ENCODE results near the gene CHDH.

CHDH gene

DNA sequence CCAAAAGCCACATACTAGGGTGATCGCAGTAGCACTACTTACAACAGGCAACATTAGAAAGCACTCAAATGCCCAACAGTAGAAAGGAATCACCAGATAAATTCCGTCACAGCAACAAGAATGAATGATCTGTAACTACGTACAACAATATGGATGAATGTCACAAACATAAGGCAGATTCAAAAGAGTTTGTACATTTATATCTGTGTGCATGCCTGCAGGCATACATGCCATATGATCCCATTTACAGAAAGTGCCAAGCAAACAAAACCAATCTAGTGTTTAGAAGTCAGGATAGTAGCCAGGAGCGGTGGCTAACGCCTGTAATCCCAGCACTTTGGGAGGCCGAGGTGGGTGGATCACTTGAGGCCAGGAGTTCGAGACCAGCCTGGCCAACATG is 3.7 kb upstream of the CHDH start:
- no peaks in the 10 kb centered on the region for H3K9me3 ChIP-seq (ENCODE audit: control insufficient read depth, low read length)
- no peaks in the 10 kb centered on the region for H3K4me1 ChIP-seq (ENCODE audit: control insufficient read depth, insufficient read depth, low read length)
- no peak overlapping the region for H3K9ac ChIP-seq (ENCODE audit: low read length)
- H3K36me3 ChIP-seq (ENCODE audit: control insufficient read depth, insufficient read depth, low read length, severe bottlenecking): no peaks in the 10 kb centered on the region
- DNase-seq (ENCODE audit: low read depth): no peak
- H3K4me3 ChIP-seq (ENCODE audit: low read length): no peak overlapping the region
- peaks cover 8% of the 10 kb centered on the region for H3K27me3 ChIP-seq (replicated peaks; ENCODE audit: control insufficient read depth, insufficient read depth, low read length)

DNA sequence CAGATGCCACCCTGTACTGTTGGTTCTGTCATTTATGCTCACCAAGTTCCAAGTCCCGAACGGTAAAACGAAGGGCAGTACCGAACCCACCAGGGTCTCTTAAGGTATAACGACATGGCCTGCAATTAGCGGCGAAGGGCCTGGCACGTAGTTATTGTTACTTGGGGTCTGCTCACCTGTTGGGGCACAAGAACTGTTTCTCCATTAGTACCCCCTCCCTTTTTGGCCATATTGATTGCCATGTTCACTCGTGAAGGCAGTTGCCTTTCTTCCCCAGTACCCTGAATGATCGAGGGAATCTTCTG is 584 bp upstream of the CHDH start:
- no peak for DNase-seq (ENCODE audit: low read depth)
- Histone ChIP-seq H3K4me1 (ENCODE audit: control insufficient read depth, insufficient read depth, low read length) (peaks cover 5% of the 10 kb centered on the region), H3K4me3 (ENCODE audit: low read length) (peak overlapping the region; percentile 82), H3K9me3 (ENCODE audit: control insufficient read depth, low read length) (no peaks in the 10 kb centered on the region), H3K27me3 (replicated peaks; ENCODE audit: control insufficient read depth, insufficient read depth, low read length) (peaks cover 8% of the 10 kb centered on the region), H3K36me3 (ENCODE audit: control insufficient read depth, insufficient read depth, low read length, severe bottlenecking) (no peaks in the 10 kb centered on the region), H3K9ac (ENCODE audit: low read length) (no peak overlapping the region)

DNA sequence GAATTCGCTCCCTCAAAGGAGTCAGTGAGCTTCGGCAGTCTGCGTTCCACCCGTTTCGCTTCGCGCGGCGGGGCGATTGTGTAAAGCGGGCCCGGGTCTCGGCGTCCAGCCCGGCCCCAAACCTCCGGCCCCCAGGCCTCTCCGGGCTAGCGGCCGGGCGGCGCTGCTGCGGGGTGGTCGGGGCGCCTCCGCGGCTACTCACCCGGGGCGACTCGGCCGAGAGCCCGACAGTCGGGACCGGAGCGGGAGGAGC is 412 bp downstream of the CHDH start:
- H3K4me1 ChIP-seq (ENCODE audit: control insufficient read depth, insufficient read depth, low read length): peaks cover 5% of the 10 kb centered on the region
- peaks cover 8% of the 10 kb centered on the region for H3K27me3 ChIP-seq (replicated peaks; ENCODE audit: control insufficient read depth, insufficient read depth, low read length)
- H3K4me3 ChIP-seq (ENCODE audit: low read length): peak overlapping the region; percentile 82
- no peaks in the 10 kb centered on the region for H3K36me3 ChIP-seq (ENCODE audit: control insufficient read depth, insufficient read depth, low read length, severe bottlenecking)
- DNase-seq (ENCODE audit: low read depth): no peak
- no peaks in the 10 kb centered on the region for H3K9me3 ChIP-seq (ENCODE audit: control insufficient read depth, low read length)
- H3K9ac ChIP-seq (ENCODE audit: low read length): peak overlapping the region; percentile 69

DNA sequence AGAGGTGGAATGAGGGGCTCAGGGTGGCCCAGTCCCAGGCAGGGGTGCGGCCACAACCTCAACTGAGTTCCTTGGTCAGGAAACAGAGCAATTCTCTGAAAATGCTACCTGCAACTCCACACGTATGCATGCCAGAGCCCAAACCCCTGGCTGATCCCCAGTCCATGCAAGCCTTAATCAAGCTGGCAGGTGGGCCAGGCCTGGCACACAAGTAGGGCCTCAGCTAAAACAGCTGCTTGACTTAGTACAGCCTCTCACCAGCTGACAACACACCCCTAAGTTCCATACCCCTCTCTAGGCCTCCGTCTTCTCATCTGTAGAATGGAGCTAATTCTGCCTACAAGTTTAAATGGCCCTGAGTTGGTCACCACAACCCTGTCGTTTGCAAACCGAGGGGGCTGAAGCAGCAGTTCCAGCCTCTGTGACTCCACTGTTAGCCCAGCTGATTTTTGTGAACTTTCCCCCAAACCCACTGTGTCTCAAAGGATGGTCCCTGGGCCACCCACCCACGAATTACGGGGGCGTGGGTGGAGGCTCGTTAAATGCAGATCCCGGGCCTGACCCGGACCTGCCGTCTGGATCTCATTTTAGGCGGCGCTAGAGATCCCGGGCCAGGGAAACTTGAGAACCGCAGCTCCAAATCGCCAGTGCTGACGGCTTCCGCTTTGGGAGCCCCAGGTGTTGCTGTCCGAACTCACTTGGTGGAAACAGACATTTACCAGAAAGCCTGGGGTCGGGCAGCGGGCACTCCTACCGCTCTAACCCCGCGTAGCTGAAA is 927 bp downstream of the CHDH start:
- H3K4me3 ChIP-seq (ENCODE audit: low read length): peak overlapping the region; percentile 82
- H3K4me1 ChIP-seq (ENCODE audit: control insufficient read depth, insufficient read depth, low read length): peaks cover 5% of the 10 kb centered on the region
- peak; percentile 82 for DNase-seq (ENCODE audit: low read depth)
- peak overlapping the region; percentile 69 for H3K9ac ChIP-seq (ENCODE audit: low read length)
- H3K9me3 ChIP-seq (ENCODE audit: control insufficient read depth, low read length): no peaks in the 10 kb centered on the region
- no peaks in the 10 kb centered on the region for H3K36me3 ChIP-seq (ENCODE audit: control insufficient read depth, insufficient read depth, low read length, severe bottlenecking)
- H3K27me3 ChIP-seq (replicated peaks; ENCODE audit: control insufficient read depth, insufficient read depth, low read length): peaks cover 8% of the 10 kb centered on the region

DNA sequence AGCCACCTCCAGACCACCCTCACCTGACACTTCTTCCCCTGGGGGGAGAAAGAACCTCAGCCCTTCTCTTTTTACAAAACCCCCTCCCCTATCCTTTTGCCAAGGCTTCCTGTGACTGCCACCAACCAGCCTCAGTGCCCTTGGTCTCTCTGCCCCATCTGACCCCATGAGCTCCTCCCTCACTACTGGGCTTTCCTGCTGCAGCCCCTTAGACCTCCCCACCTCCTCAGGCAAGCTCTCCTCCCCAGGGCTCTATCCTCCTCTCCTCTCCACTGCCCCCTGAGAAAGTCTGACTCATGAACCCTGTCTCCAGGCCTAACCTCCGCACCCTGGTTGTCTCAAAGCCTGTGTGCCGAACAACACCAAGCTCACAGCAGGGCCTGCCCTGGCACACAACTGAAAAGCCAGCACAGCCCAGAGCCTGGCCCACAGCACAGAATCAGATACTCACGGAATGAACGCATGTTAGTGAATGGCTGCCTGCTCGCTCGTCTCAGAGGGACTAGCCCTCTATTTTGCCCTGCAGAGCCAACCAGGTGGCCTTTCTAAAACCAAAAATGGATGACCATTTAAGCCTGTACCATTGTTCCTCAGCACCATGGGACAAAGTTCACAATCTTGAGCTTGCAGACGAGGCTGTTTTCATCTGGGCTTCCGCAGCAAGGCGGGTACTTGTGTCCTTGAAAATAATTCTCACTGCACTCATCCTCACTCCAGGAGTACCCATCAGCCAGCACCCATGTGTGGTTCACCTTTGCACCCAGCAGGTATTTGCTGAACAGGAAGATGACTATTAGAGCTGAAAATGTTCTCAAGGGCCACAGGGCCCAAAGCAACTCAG is 1.7 kb downstream of the CHDH start:
- Histone ChIP-seq H3K9ac (ENCODE audit: low read length) (no peak overlapping the region), H3K36me3 (ENCODE audit: control insufficient read depth, insufficient read depth, low read length, severe bottlenecking) (no peaks in the 10 kb centered on the region), H3K4me3 (ENCODE audit: low read length) (no peak overlapping the region), H3K4me1 (ENCODE audit: control insufficient read depth, insufficient read depth, low read length) (peaks cover 5% of the 10 kb centered on the region), H3K9me3 (ENCODE audit: control insufficient read depth, low read length) (no peaks in the 10 kb centered on the region), H3K27me3 (replicated peaks; ENCODE audit: control insufficient read depth, insufficient read depth, low read length) (peaks cover 8% of the 10 kb centered on the region)
- no peak for DNase-seq (ENCODE audit: low read depth)

DNA sequence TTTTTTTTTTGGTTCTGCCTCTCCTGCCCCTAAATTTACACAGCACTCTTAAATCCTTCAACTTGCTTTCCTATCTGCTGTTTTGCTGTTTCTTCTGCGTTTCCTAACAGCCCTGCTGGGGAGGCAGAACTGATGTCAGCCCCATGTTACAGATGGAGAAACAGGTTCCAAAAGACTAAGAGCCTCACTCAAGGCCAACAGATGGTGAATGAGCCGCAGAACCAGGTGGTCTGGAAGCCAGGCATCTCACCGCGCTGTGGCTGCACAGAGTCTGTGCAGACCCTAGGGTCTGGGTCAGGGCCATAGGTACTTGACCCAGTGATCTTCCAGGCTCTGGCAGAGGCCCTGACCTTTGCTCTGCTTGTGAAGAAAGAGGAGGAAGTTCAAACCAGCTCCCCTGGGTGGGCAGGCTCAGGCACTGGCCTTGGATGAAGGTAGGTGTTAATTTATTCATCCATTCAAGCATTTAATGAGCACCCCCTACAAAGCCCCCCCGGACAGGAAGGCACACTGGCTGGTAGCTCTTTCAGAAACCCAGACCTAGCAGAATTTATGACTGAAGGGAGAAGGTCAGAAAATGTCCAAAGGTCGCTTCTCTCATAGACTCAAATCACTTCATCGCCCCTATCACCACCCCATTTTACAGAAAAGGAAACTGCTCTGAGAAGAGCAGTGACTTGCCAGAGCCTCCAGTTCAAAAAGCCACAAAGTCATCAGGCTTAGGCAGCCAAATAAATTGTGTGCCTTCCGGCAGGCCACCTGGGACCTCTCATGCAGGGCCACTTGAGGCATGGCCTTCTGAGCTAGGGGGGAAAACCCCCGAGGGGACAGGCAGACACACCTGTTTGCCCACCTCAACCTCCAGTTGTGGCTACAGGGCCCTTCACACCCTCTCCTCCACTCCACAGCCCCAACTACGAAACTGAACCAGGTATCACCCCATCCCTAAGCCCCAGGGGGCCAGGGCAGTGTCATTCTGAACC is 2.7 kb downstream of the CHDH start:
- DNase-seq (ENCODE audit: low read depth): no peak
- Histone ChIP-seq H3K9me3 (ENCODE audit: control insufficient read depth, low read length) (no peaks in the 10 kb centered on the region), H3K36me3 (ENCODE audit: control insufficient read depth, insufficient read depth, low read length, severe bottlenecking) (no peaks in the 10 kb centered on the region), H3K9ac (ENCODE audit: low read length) (no peak overlapping the region), H3K4me1 (ENCODE audit: control insufficient read depth, insufficient read depth, low read length) (peaks cover 5% of the 10 kb centered on the region), H3K27me3 (replicated peaks; ENCODE audit: control insufficient read depth, insufficient read depth, low read length) (peaks cover 8% of the 10 kb centered on the region), H3K4me3 (ENCODE audit: low read length) (no peak overlapping the region)

DNA sequence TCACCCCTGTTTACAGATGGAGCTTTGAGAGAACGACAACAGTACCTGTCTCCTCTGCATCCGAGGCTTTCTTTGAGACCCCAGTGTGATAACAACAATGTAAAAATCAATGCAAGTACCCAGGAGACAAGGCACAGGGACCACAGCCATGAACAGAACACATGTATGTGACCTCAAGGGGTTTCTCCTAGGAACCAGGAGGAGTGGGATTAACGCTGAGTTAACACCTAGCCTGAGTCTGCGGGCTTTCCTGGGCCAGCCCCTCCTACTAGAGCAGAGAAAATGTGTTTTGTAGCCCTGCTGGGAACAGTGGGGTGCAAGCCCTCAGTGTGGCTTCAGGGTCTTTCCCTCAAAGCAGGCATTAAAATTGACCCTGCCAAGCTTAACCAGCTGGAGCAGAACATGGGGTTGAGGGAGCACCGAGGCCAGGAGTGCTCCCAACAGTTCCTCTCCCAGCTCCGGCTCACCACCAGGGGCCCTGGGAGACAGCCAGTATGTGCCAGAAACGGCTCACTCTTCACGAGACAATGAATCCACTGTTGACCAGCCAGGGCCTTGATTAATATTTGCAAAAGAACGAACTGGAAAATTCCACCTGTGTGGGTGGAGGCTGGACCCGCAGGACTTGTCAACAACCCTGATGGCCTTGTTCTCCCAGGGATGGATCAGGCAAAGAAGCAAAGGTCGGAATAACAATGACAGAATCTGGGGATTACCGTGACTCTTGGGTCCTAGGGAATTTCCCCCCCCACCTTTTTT is 3.6 kb downstream of the CHDH start:
- Histone ChIP-seq H3K36me3 (ENCODE audit: control insufficient read depth, insufficient read depth, low read length, severe bottlenecking) (no peaks in the 10 kb centered on the region), H3K4me1 (ENCODE audit: control insufficient read depth, insufficient read depth, low read length) (peaks cover 5% of the 10 kb centered on the region), H3K4me3 (ENCODE audit: low read length) (no peak overlapping the region), H3K27me3 (replicated peaks; ENCODE audit: control insufficient read depth, insufficient read depth, low read length) (peaks cover 8% of the 10 kb centered on the region), H3K9ac (ENCODE audit: low read length) (no peak overlapping the region), H3K9me3 (ENCODE audit: control insufficient read depth, low read length) (no peaks in the 10 kb centered on the region)
- no peak for DNase-seq (ENCODE audit: low read depth)

DNA sequence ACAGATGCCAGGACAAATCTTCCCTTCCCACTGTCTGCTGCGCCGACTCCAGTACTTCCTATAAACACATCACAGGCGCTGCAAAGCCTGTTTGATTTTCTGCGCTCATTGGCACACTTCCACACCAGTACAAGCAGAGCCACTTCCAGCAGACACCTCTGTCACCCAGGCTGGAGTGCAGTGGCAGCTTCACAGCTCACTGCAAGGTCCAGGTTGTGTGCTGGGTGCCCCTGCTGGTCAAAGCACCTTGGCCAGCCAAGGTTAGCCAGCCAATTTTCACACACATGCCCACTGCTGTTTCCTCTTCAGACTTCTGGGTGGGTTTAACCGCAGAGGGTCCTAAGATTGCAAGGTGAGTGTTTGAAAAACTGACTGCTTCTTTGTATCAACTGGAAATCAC is 4.9 kb downstream of the CHDH start:
- H3K27me3 ChIP-seq (replicated peaks; ENCODE audit: control insufficient read depth, insufficient read depth, low read length): no peaks in the 10 kb centered on the region
- no peaks in the 10 kb centered on the region for H3K36me3 ChIP-seq (ENCODE audit: control insufficient read depth, insufficient read depth, low read length, severe bottlenecking)
- H3K9me3 ChIP-seq (ENCODE audit: control insufficient read depth, low read length): no peaks in the 10 kb centered on the region
- no peak for DNase-seq (ENCODE audit: low read depth)
- peaks cover 5% of the 10 kb centered on the region for H3K4me1 ChIP-seq (ENCODE audit: control insufficient read depth, insufficient read depth, low read length)
- no peak overlapping the region for H3K9ac ChIP-seq (ENCODE audit: low read length)
- no peak overlapping the region for H3K4me3 ChIP-seq (ENCODE audit: low read length)

DNA sequence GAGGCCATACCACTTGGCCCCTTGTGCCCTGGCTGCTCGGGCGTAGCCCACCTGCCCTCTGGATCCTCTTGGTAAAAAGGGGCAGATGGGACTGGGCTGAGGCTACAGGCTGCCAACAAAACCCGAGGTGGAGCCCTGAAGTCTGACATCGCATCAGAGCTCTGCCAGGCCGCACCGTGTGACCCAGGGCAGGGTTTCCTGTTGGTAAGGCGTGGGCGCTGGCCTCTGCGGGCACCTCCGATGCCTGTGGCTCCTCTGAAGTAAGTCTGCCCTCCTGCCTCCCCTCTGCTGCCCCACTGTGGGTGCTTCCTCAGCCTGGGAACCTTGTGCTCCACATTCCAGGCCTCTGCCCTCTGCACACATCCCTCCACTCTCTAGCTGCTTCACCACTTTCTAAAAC is 8.9 kb downstream of the CHDH start:
- Histone ChIP-seq H3K36me3 (ENCODE audit: control insufficient read depth, insufficient read depth, low read length, severe bottlenecking) (no peaks in the 10 kb centered on the region), H3K9ac (ENCODE audit: low read length) (no peak overlapping the region), H3K27me3 (replicated peaks; ENCODE audit: control insufficient read depth, insufficient read depth, low read length) (no peaks in the 10 kb centered on the region), H3K9me3 (ENCODE audit: control insufficient read depth, low read length) (no peaks in the 10 kb centered on the region), H3K4me3 (ENCODE audit: low read length) (no peak overlapping the region), H3K4me1 (ENCODE audit: control insufficient read depth, insufficient read depth, low read length) (no peaks in the 10 kb centered on the region)
- DNase-seq (ENCODE audit: low read depth): no peak

DNA sequence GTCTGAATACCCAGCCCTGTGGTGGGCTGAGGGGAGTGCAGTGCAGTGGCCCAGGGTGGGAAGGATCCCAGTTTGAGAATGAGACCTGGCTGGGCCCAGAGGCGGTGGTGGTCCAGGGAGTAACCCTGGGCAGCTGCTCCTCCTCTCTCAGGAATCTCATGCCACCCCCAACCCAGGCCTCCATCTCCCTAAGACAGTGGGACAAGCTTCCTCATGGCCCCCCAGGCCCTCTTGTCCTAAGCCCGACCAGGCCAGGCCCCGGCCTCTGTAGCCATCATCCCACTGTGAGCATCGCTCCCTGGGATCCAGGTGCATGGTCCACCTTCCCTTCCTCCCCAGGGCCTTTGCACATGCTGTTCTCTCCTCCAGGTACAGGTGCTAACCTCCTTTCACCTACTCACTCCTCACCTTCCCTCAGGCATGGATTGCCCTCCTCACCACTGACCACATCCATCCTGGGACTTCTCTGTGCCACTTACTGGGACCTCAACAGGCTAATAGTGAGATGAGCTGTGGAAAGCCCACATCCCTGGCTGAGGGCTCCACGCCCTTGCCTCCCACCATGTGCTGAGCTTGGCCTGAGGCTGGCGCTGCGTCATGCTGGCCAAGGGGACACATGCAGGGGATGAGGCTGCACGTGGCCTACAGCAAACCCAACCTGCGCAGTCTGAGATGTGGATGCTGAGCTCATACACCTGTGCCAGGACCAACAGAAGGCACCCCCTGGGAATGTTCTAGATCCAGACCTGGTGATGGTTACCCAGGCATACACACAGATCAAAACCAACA is 9.9 kb downstream of the CHDH start:
- H3K9ac ChIP-seq (ENCODE audit: low read length): no peak overlapping the region
- H3K4me3 ChIP-seq (ENCODE audit: low read length): no peak overlapping the region
- H3K27me3 ChIP-seq (replicated peaks; ENCODE audit: control insufficient read depth, insufficient read depth, low read length): no peaks in the 10 kb centered on the region
- H3K9me3 ChIP-seq (ENCODE audit: control insufficient read depth, low read length): no peaks in the 10 kb centered on the region
- no peaks in the 10 kb centered on the region for H3K4me1 ChIP-seq (ENCODE audit: control insufficient read depth, insufficient read depth, low read length)
- DNase-seq (ENCODE audit: low read depth): no peak
- H3K36me3 ChIP-seq (ENCODE audit: control insufficient read depth, insufficient read depth, low read length, severe bottlenecking): no peaks in the 10 kb centered on the region
